Suprapubic skin (tissue), 4 donors: ENCODE data around the gene BTN1A1. TPM values are rescaled to one million over a fixed set of nuclear protein-coding genes. Genes with fewer than 3 reads are reported as not detected.
A peak's percentile ranks its signal among the peaks of the same experiment; 100 is the strongest.

Source experiments
- DNase-seq, 2 donors: peaks; one replicate each; pipeline ENCODE4 v3.0.0-alpha.2; 2019; ENCODE audit warnings: low spot score in 2 of 2
- H3K27ac ChIP-seq: fragments of 200-600 bp; sonication (generic); one replicate; pipeline ENCODE4 v1.5.1; 2019
- H3K27me3 ChIP-seq: fragments of 200-600 bp; sonication (generic); one replicate; pipeline ENCODE4 v1.5.1; 2019
- H3K36me3 ChIP-seq: fragments of 200-600 bp; sonication (generic); one replicate; pipeline ENCODE4 v1.5.1; 2019
- H3K4me1 ChIP-seq: fragments of 200-600 bp; sonication (generic); one replicate; pipeline ENCODE4 v1.5.1; 2019
- H3K4me3 ChIP-seq: fragments of 200-600 bp; sonication (generic); one replicate; pipeline ENCODE4 v1.5.1; 2019; ENCODE audit warnings: mild to moderate bottlenecking
- H3K9me3 ChIP-seq: fragments of 200-600 bp; sonication (generic); one replicate; pipeline ENCODE4 v1.5.1; 2019
- CTCF ChIP-seq, 2 donors: fragments of 200-600 bp in 1 of 2; fragments of 450-650 bp in 1 of 2; sonication (generic) in 1 of 2; IDR thresholded peaks; one replicate each; pipeline ENCODE4 v1.5.1; 2016 to 2019; ENCODE audit warnings: antibody characterized with exemption in 2 of 2, mild to moderate bottlenecking in 1 of 2, moderate library complexity in 1 of 2
- EP300 ChIP-seq: sonication (generic); formaldehyde crosslinking; IDR thresholded peaks from one replicate; pipeline ENCODE4 v1.6.1; 2017; ENCODE audit warnings: antibody characterized with exemption
- POLR2A ChIP-seq, 2 donors: fragments of 450-650 bp; IDR thresholded peaks; one replicate each; pipeline ENCODE4 v1.6.1; 2017; ENCODE audit warnings: antibody characterized with exemption in 2 of 2, mild to moderate bottlenecking in 2 of 2, moderate library complexity in 2 of 2
- POLR2AphosphoS5 ChIP-seq, 3 donors: sonication (generic); formaldehyde crosslinking; IDR thresholded peaks; one replicate each; pipeline ENCODE4 v1.6.1; 2017; ENCODE audit warnings: antibody characterized with exemption in 3 of 3
- WGBS: methylation state at CpG from one replicate; pipeline ENCODE4 v1.1.5; 2018; 5-methylcytosine and 5-hydroxymethylcytosine counted together
- total RNA-seq, 4 donors: library from RNA; depleted of rRNA; stranded (reverse); fragments of >200 nt; gene quantifications; one replicate each; pipeline ENCODE4 v1.1.0, GENCODE V29; 2016

Gene BTN1A1
- total RNA-seq, 4 donors from 2014 or later: not detected

GRCh38 chr6:26465776-26466175, 34.3 kb upstream of the BTN1A1 start:
- Histone ChIP-seq H3K27me3 (no peaks in the 10 kb centered on the region), H3K36me3 (peaks cover 78% of the 10 kb centered on the region), H3K9me3 (no peaks in the 10 kb centered on the region), H3K4me1 (peaks cover 13% of the 10 kb centered on the region), H3K27ac (no peak overlapping the region), H3K4me3 (no peak overlapping the region)
- DNase-seq: no peak
- no peak for TF ChIP-seq POLR2A (IDR thresholded peaks at IDR 0.05)
- WGBS: 96% methylated on average over 3 of the region's 3 CpGs

GRCh38 chr6:26468829-26469228, 31.3 kb upstream of the BTN1A1 start:
- Histone ChIP-seq H3K9me3 (no peaks in the 10 kb centered on the region), H3K4me3 (no peak overlapping the region), H3K27me3 (no peaks in the 10 kb centered on the region), H3K27ac (no peak overlapping the region), H3K4me1 (peaks cover 5% of the 10 kb centered on the region), H3K36me3 (peaks cover 57% of the 10 kb centered on the region)
- DNase-seq: no peak
- TF ChIP-seq POLR2A (IDR thresholded peaks at IDR 0.05): no peak
- TF ChIP-seq EP300: no peak
- TF ChIP-seq POLR2AphosphoS5 (IDR thresholded peaks at IDR 0.05): no peak
- TF ChIP-seq CTCF (IDR thresholded peaks at IDR 0.05): no peak
- 75% methylated on average over 2 of the region's 2 CpGs for WGBS

DNA sequence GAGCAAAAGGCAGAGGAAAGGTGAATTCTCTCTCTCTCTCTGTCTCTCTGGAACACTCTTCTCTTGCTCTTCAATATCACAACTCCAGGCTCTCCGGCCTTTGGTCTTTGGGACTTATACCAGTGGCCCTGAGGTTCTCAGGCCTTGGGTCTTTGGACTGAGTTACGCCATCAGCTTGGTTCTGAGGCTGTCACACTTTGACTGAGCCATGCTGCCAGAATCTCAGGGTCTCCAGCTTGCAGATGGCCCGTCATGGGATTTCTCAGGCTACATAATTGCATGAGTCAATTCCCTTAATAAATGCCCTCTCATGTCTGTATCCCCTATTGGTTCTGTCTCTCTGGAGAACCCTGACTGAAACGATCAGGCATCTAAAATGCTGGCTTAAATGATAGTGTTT, 29.5 kb upstream of the BTN1A1 start:
- H3K4me1 ChIP-seq: peaks cover 18% of the 10 kb centered on the region
- no peak overlapping the region for H3K27ac ChIP-seq
- 83% methylated on average over 4 of the region's 4 CpGs for WGBS
- DNase-seq: no peak
- TF ChIP-seq CTCF (IDR thresholded peaks at IDR 0.05): no peak
- no peak for TF ChIP-seq POLR2AphosphoS5 (IDR thresholded peaks at IDR 0.05)
- no peak for TF ChIP-seq EP300
- TF ChIP-seq POLR2A (IDR thresholded peaks at IDR 0.05): no peak
- H3K36me3 ChIP-seq: peaks cover 39% of the 10 kb centered on the region
- no peak overlapping the region for H3K4me3 ChIP-seq
- H3K9me3 ChIP-seq: no peaks in the 10 kb centered on the region
- no peaks in the 10 kb centered on the region for H3K27me3 ChIP-seq

DNA sequence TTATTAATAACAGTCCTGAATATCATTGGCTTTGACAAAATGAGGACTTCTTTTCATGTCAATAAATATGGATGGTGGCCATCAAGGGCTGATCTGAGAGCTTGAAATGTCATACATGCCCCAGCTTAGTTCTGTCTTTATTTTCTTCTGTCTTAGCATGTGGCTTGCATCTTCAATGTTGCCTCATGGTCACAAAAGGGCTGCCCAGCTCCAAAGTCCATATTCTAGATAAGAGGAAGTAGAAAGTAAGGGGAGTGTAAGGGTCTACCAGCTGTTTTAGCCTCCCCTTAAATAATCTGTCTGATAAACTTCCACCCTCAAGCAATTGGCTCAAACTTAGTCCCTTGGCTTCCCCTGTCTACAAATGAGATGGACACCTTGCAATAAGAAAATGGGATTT, 28.1 kb upstream of the BTN1A1 start:
- H3K4me3 ChIP-seq: no peak overlapping the region
- H3K36me3 ChIP-seq: peaks cover 26% of the 10 kb centered on the region
- H3K9me3 ChIP-seq: no peaks in the 10 kb centered on the region
- H3K27ac ChIP-seq: no peak overlapping the region
- no peaks in the 10 kb centered on the region for H3K27me3 ChIP-seq
- no peak for DNase-seq
- TF ChIP-seq POLR2A (IDR thresholded peaks at IDR 0.05): no peak
- no peak for TF ChIP-seq POLR2AphosphoS5 (IDR thresholded peaks at IDR 0.05)
- TF ChIP-seq CTCF (IDR thresholded peaks at IDR 0.05): no peak
- no peak for TF ChIP-seq EP300
- H3K4me1 ChIP-seq: peaks cover 18% of the 10 kb centered on the region

DNA sequence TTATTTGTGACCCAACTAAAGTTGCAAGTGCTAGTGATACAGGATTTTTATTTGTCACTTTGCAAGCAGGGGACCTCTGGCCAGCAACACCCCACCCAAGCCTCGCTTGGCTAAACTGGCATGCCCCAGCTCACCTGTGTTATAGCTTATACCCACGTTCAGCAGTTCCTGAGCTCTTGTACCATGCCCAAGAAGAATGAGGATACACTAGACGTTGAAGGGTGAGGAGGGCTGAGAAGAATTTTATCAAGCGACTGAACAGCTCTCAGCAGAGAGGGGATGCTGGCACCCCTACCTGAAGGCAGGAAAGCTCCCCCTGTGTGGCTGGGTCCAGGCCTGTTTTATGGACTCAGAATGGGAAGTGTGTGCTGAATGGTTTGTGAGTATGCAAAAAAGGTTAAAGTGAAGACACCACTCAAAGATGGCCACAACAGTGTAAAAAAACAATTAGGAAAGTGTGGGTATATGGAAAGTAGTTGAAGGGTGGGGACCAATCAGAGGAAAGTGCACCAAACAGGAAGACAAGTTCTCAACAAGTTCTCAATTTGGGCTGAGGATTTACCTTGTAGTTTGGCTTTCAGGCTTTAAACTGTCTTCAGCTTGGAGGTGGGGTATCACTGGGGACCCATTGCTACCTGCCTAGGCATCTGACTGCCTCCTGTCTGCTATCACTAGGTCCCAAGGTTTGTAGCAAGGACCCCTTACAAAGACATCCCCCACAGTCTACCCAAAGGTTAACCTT, 27.4 kb upstream of the BTN1A1 start:
- no peak for DNase-seq

More for the DNA sequence above, 27.4 kb upstream of the BTN1A1 start:
- no peak overlapping the region for H3K4me3 ChIP-seq
- no peaks in the 10 kb centered on the region for H3K9me3 ChIP-seq
- no peaks in the 10 kb centered on the region for H3K27me3 ChIP-seq
- H3K36me3 ChIP-seq: peaks cover 18% of the 10 kb centered on the region
- peak overlapping the region; percentile 69 for H3K27ac ChIP-seq
- peaks cover 18% of the 10 kb centered on the region for H3K4me1 ChIP-seq
- 93% methylated on average over 4 of the region's 4 CpGs for WGBS
- TF ChIP-seq POLR2A (IDR thresholded peaks at IDR 0.05): no peak
- no peak for TF ChIP-seq CTCF (IDR thresholded peaks at IDR 0.05)
